SK-N-MC (cell line): ENCODE results near the gene WNK1.
"Not testable (repeated sequence)": the region's sequence is repeated elsewhere in the genome, so short reads cannot be mapped to it uniquely, and the experiment has no call there.

Experiments used
- DNase-seq: peaks from one replicate; pipeline ENCODE4 v3.0.0-alpha.2; 2011; ENCODE audit warnings: low read depth, low spot score
- H3K27ac ChIP-seq: fragments of 200-600 bp; sonication (generic); 2 replicates; pipeline ENCODE4 v1.5.1; 2016; ENCODE audit warnings: mixed run types
- H3K36me3 ChIP-seq: fragments of 200-600 bp; sonication (generic); 2 replicates; pipeline ENCODE4 v1.6.1; 2017; ENCODE audit warnings: antibody characterized with exemption, low read length, mixed read lengths; ENCODE audit not compliant: insufficient read depth
- H3K4me3 ChIP-seq: fragments of 200-600 bp; sonication (generic); 2 replicates; pipeline ENCODE4 v1.5.1; 2016
- H3K9ac ChIP-seq: fragments of 200-600 bp; sonication (generic); 2 replicates; pipeline ENCODE4 v1.8.0; 2017; ENCODE audit warnings: mixed run types, mixed read lengths; ENCODE audit not compliant: insufficient read length
- H3K9me3 ChIP-seq: fragments of 200-600 bp; sonication (generic); 2 replicates; pipeline ENCODE4 v1.6.1; 2017; ENCODE audit warnings: low read depth, mild to moderate bottlenecking, antibody characterized with exemption, low read length, moderate library complexity, mixed read lengths
- EZH2 ChIP-seq: fragments of 200-600 bp; sonication (generic); IDR thresholded peaks from one replicate; pipeline ENCODE4 v1.6.1; 2017; ENCODE audit warnings: antibody characterized with exemption
- FOXP2 ChIP-seq: optimal IDR thresholded peaks from 2 replicates; pipeline ENCODE3; 2011; ENCODE audit warnings: mild to moderate bottlenecking, moderate library complexity; ENCODE audit not compliant: insufficient read depth; ENCODE audit errors: extremely low read length, control extremely low read depth
- POLR2AphosphoS5 ChIP-seq: IDR thresholded peaks from 2 replicates; pipeline ENCODE4 v1.6.1; 2012; ENCODE audit warnings: mild to moderate bottlenecking, low read depth, low read length, borderline replicate concordance

Gene WNK1

GRCh38 chr12:780750-781379 is 28.5 kb downstream of the WNK1 start:
- no peak overlapping the region; the same call in 1 of the 2 replicates for H3K27ac ChIP-seq
- no peak for TF ChIP-seq FOXP2
- TF ChIP-seq EZH2: no peak
- TF ChIP-seq POLR2AphosphoS5: no peak
- DNase-seq: no peak
- H3K36me3 ChIP-seq: no peaks in the 10 kb centered on the region
- no peak overlapping the region for H3K9ac ChIP-seq
- H3K9me3 ChIP-seq: no peaks in the 10 kb centered on the region
- H3K4me3 ChIP-seq: 0 out of 2 replicates have a peak overlapping the region, but pooled peaks have one; percentile 2

DNA sequence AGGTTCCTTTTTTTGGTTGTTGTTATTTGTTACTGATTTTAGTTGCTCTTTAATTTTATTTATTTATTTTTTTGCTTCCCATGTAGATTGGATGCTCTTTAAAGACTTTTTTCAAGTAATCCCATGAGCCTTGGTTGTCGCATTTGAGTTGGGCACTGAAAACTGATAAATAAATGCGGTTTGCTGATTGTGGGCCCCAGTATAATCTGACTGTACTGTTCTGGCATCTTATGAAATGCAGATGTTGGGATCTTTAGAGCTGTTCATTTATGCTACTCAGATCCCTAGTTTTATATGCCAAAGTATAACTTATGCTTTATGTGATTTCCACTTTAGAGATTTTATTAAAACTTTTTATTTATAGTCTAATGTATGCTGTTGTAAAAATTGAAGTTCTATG is 33.3 kb downstream of the WNK1 start:
- TF ChIP-seq EZH2: no peak
- Histone ChIP-seq H3K36me3 (no peaks in the 10 kb centered on the region), H3K9ac (no peak overlapping the region), H3K4me3 (no peak overlapping the region), H3K27ac (no peak overlapping the region), H3K9me3 (no peaks in the 10 kb centered on the region)
- no peak for DNase-seq

DNA sequence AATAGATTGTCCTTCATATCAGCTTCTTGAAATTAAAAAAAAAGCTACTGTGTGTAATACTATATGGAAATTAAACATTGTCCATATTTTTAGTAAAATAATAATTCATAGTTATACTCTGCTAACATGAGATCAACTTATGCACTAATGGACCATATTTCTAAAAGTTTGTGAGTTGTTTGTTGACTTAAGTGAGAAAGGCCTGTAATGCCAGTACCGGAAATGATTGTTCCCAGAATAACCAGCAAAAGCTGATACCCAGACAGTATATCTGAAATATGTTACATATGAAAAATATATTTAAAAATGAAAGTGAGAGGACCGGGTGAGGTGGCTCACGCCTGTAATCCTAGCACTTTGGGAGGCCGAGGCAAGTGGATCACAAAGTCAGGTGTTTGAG is 35.9 kb downstream of the WNK1 start:
- Histone ChIP-seq H3K9ac (no peak overlapping the region), H3K36me3 (no peaks in the 10 kb centered on the region), H3K4me3 (no peak overlapping the region), H3K27ac (no peak overlapping the region), H3K9me3 (no peaks in the 10 kb centered on the region)
- no peak for TF ChIP-seq EZH2
- no peak for TF ChIP-seq FOXP2
- no peak for TF ChIP-seq POLR2AphosphoS5
- DNase-seq: no peak

- not testable (repeated sequence) for H3K9me3 ChIP-seq, DNase-seq, H3K27ac ChIP-seq, H3K4me3 ChIP-seq, H3K9ac ChIP-seq, H3K36me3 ChIP-seq
These were observed 36.4 kb downstream of the WNK1 start for GRCh38 chr12:788762-789161.

DNA sequence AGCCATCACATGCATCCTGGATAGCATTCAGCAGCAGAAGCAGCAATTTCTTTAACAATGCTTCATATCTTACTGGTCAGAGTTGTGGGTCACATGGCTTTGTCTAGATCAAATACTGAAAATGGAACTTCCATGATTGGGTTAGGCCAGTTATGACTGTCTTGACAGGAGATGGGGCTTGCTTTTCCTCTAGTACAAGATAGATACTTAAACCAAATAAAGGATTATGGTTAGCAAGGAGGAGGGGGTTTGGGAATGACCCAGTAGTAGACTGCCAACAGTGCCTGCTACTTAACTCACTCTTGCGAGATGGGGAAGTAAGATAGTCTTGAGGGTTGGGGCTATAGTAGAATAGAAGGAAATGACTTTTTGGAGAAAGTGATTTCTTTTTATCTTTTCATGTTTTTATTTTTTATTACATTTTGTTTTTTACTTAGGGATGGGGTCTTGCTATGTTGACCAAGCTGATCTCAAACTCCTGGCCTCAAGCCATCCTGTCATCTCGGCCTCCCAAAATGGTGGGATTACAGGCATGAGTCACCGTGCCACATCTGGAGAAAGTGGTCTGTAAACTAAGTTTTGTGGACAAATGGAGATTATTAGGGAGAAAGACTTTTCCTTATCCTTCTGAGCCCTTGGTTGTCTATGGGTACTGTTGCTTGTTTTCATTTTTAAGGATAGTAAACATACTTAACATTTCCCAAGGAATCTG is 37.6 kb downstream of the WNK1 start:
- no peak for DNase-seq
- Histone ChIP-seq H3K9ac (no peak overlapping the region), H3K36me3 (no peaks in the 10 kb centered on the region), H3K9me3 (no peaks in the 10 kb centered on the region), H3K27ac (no peak overlapping the region), H3K4me3 (no peak overlapping the region)
- no peak for TF ChIP-seq POLR2AphosphoS5
- no peak for TF ChIP-seq EZH2
- no peak for TF ChIP-seq FOXP2

GRCh38 chr12:790608-791007 is 38.2 kb downstream of the WNK1 start:
- no peak for DNase-seq
- TF ChIP-seq FOXP2: no peak
- no peak for TF ChIP-seq EZH2
- TF ChIP-seq POLR2AphosphoS5: no peak
- Histone ChIP-seq H3K9me3 (no peaks in the 10 kb centered on the region), H3K4me3 (no peak overlapping the region), H3K27ac (no peak overlapping the region), H3K36me3 (no peaks in the 10 kb centered on the region), H3K9ac (no peak overlapping the region)

- H3K36me3 ChIP-seq: no peaks in the 10 kb centered on the region
- H3K9ac ChIP-seq: no peak overlapping the region
- DNase-seq: no peak
- H3K27ac ChIP-seq: peak overlapping the region; percentile 29; the same call in 1 of the 2 replicates
- no peak overlapping the region for H3K4me3 ChIP-seq
- no peaks in the 10 kb centered on the region for H3K9me3 ChIP-seq
- no peak for TF ChIP-seq POLR2AphosphoS5
- no peak for TF ChIP-seq FOXP2
- TF ChIP-seq EZH2: no peak
These were observed 40.7 kb downstream of the WNK1 start for GRCh38 chr12:793037-793436.

DNA sequence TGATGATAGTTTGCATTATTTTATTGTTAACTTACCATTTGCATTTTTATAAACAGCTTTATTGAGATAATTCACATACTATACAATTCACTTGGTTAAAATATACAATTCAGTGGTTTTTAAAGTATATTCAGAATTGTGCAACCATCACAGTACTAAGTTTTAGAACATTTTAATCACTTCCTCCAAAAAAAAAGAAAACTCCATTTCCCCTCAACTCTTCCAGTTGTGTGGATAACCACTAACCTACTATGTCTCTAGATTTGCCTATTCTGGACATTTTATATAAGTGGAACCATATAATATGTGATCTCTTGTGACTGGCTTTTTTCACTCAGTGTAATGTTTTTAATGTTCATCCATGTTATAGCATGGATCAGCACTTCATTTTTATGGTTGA is 41.3 kb downstream of the WNK1 start:
- Histone ChIP-seq H3K36me3 (no peaks in the 10 kb centered on the region), H3K27ac (peak overlapping the region; percentile 29; the same call in 1 of the 2 replicates), H3K4me3 (no peak overlapping the region), H3K9ac (no peak overlapping the region), H3K9me3 (no peaks in the 10 kb centered on the region)
- peak; percentile 44 for DNase-seq
- TF ChIP-seq FOXP2: no peak
- no peak for TF ChIP-seq POLR2AphosphoS5
- TF ChIP-seq EZH2: no peak

GRCh38 chr12:795305-795704 is 42.9 kb downstream of the WNK1 start:
- TF ChIP-seq POLR2AphosphoS5 (no peak), EZH2 (no peak), FOXP2 (no peak)
- Histone ChIP-seq H3K9ac (no peak overlapping the region), H3K36me3 (no peaks in the 10 kb centered on the region), H3K27ac (no peak overlapping the region), H3K9me3 (no peaks in the 10 kb centered on the region), H3K4me3 (no peak overlapping the region)
- DNase-seq: no peak
